ENCODE measurements around the gene PKNOX2.

PKNOX2 gene

GRCh38 chr11:125171974-125172373, 7.4 kb downstream of the PKNOX2 start:
- no peak for TF ChIP-seq CTCF (IDR thresholded peaks at IDR 0.05; ENCODE audit: insufficient read depth, low read length, poor library complexity, severe bottlenecking)
- Histone ChIP-seq H3K36me3 (ENCODE audit: control insufficient read depth, insufficient read depth, low read length) (no peaks in the 10 kb centered on the region), H3K4me3 (replicated peaks; ENCODE audit: low read depth, low read length) (no peak overlapping the region), H3K27me3 (replicated peaks; ENCODE audit: control insufficient read depth, insufficient read depth, low read length) (peaks cover 2% of the 10 kb centered on the region)
- DNase-seq (ENCODE audit: extremely low read depth, insufficient read length) = no peak

GRCh38 chr11:125173027-125173426, 8.5 kb downstream of the PKNOX2 start:
- H3K27me3 ChIP-seq (replicated peaks; ENCODE audit: control insufficient read depth, insufficient read depth, low read length) = peaks cover 2% of the 10 kb centered on the region
- H3K4me3 ChIP-seq (replicated peaks; ENCODE audit: low read depth, low read length) = no peak overlapping the region
- H3K36me3 ChIP-seq (ENCODE audit: control insufficient read depth, insufficient read depth, low read length) = no peaks in the 10 kb centered on the region
- no peak for DNase-seq (ENCODE audit: extremely low read depth, insufficient read length)
- no peak for TF ChIP-seq CTCF (IDR thresholded peaks at IDR 0.05; ENCODE audit: insufficient read depth, low read length, poor library complexity, severe bottlenecking)

GRCh38 chr11:125173556-125173955, 9.0 kb downstream of the PKNOX2 start:
- H3K27me3 ChIP-seq (replicated peaks; ENCODE audit: control insufficient read depth, insufficient read depth, low read length) = peaks cover 2% of the 10 kb centered on the region
- DNase-seq (ENCODE audit: extremely low read depth, insufficient read length) = no peak
- H3K36me3 ChIP-seq (ENCODE audit: control insufficient read depth, insufficient read depth, low read length) = no peaks in the 10 kb centered on the region
- no peak for TF ChIP-seq CTCF (IDR thresholded peaks at IDR 0.05; ENCODE audit: insufficient read depth, low read length, poor library complexity, severe bottlenecking)
- H3K4me3 ChIP-seq (replicated peaks; ENCODE audit: low read depth, low read length) = no peak overlapping the region

GRCh38 chr11:125174057-125174456, 9.5 kb downstream of the PKNOX2 start:
- Histone ChIP-seq H3K27me3 (replicated peaks; ENCODE audit: control insufficient read depth, insufficient read depth, low read length) (peaks cover 2% of the 10 kb centered on the region), H3K36me3 (ENCODE audit: control insufficient read depth, insufficient read depth, low read length) (no peaks in the 10 kb centered on the region), H3K4me3 (replicated peaks; ENCODE audit: low read depth, low read length) (no peak overlapping the region)
- TF ChIP-seq CTCF (IDR thresholded peaks at IDR 0.05; ENCODE audit: insufficient read depth, low read length, poor library complexity, severe bottlenecking) = no peak
- DNase-seq (ENCODE audit: extremely low read depth, insufficient read length) = no peak

GRCh38 chr11:125174686-125175085, 10.1 kb downstream of the PKNOX2 start:
- H3K4me3 ChIP-seq (replicated peaks; ENCODE audit: low read depth, low read length) = no peak overlapping the region
- no peak for TF ChIP-seq CTCF (IDR thresholded peaks at IDR 0.05; ENCODE audit: insufficient read depth, low read length, poor library complexity, severe bottlenecking)
- peaks cover 2% of the 10 kb centered on the region for H3K27me3 ChIP-seq (replicated peaks; ENCODE audit: control insufficient read depth, insufficient read depth, low read length)
- no peaks in the 10 kb centered on the region for H3K36me3 ChIP-seq (ENCODE audit: control insufficient read depth, insufficient read depth, low read length)
- DNase-seq (ENCODE audit: extremely low read depth, insufficient read length) = no peak

GRCh38 chr11:125175166-125175565, 10.6 kb downstream of the PKNOX2 start:
- DNase-seq (ENCODE audit: extremely low read depth, insufficient read length) = no peak
- Histone ChIP-seq H3K4me3 (replicated peaks; ENCODE audit: low read depth, low read length) (no peak overlapping the region), H3K27me3 (replicated peaks; ENCODE audit: control insufficient read depth, insufficient read depth, low read length) (peaks cover 2% of the 10 kb centered on the region), H3K36me3 (ENCODE audit: control insufficient read depth, insufficient read depth, low read length) (no peaks in the 10 kb centered on the region)
- TF ChIP-seq CTCF (IDR thresholded peaks at IDR 0.05; ENCODE audit: insufficient read depth, low read length, poor library complexity, severe bottlenecking) = no peak
